Activated T-cell treated with anti-CD3 and anti-CD28 coated beads, Interleukin-2, amount 50 U/mL, for 24 hours (primary cell): Measurements from ENCODE around the gene TMCO6.
A peak's percentile ranks its signal among the peaks of the same experiment; 100 is the strongest.
"Not testable (repeated sequence)": the region's sequence is repeated elsewhere in the genome, so short reads cannot be mapped to it uniquely, and the experiment has no call there.

Source experiments
- DNase-seq: peaks from one replicate; pipeline ENCODE4 v3.0.0-alpha.2; 2020
- H3K27ac Mint-ChIP-seq: 2 replicates; pipeline ENCODE4 v1.8.0; 2020; ENCODE audit warnings: mild to moderate bottlenecking, mixed read lengths
- H3K27me3 Mint-ChIP-seq: 2 replicates; pipeline ENCODE4 v1.8.0; 2020; ENCODE audit warnings: mixed read lengths
- H3K36me3 Mint-ChIP-seq: 2 replicates; pipeline ENCODE4 v1.8.0; 2020; ENCODE audit warnings: low read depth, mixed read lengths
- H3K4me1 Mint-ChIP-seq: 2 replicates; pipeline ENCODE4 v1.8.0; 2020; ENCODE audit warnings: low read depth, mixed read lengths
- H3K4me3 Mint-ChIP-seq: 2 replicates; pipeline ENCODE4 v1.8.0; 2020; ENCODE audit warnings: mild to moderate bottlenecking, moderate library complexity, mixed read lengths
- H3K9me3 Mint-ChIP-seq: 2 replicates; pipeline ENCODE4 v1.8.0; 2020; ENCODE audit warnings: mixed read lengths

TMCO6 gene

GRCh38 chr5:140639148-140639981, at the start of gene TMCO6:
TMCO6 (plus strand) TSS chr5:140639451; CDS start chr5:140639528, 77 bp downstream.
- Mint-ChIP-seq H3K4me3 (peak within 1 kb of the TSS; percentile 86), H3K27me3 (no peaks in the 10 kb centered on the region), H3K36me3 (peaks cover 50% of the 10 kb centered on the region), H3K9me3 (no peaks in the 10 kb centered on the region), H3K27ac (peak within 1 kb of the TSS; percentile 94), H3K4me1 (peaks cover 53% of the 10 kb centered on the region)
- peak; percentile 96 for DNase-seq

GRCh38 chr5:140590861-140591260, 48.4 kb upstream of the TMCO6 start:
- H3K36me3 Mint-ChIP-seq = no peaks in the 10 kb centered on the region
- no peaks in the 10 kb centered on the region for H3K9me3 Mint-ChIP-seq
- H3K27me3 Mint-ChIP-seq = peaks cover 3% of the 10 kb centered on the region
- no peak overlapping the region for H3K4me3 Mint-ChIP-seq
- no peak for DNase-seq
- no peaks in the 10 kb centered on the region for H3K4me1 Mint-ChIP-seq
- no peak overlapping the region for H3K27ac Mint-ChIP-seq

- Mint-ChIP-seq H3K27me3 (peaks cover 6% of the 10 kb centered on the region), H3K4me1 (no peaks in the 10 kb centered on the region), H3K27ac (no peak overlapping the region), H3K4me3 (no peak overlapping the region), H3K36me3 (no peaks in the 10 kb centered on the region), H3K9me3 (no peaks in the 10 kb centered on the region)
- no peak for DNase-seq
Measured at GRCh38 chr5:140591747-140592372, 47.4 kb upstream of the TMCO6 start.

- H3K27me3 Mint-ChIP-seq, H3K4me1 Mint-ChIP-seq, H3K36me3 Mint-ChIP-seq, DNase-seq, H3K27ac Mint-ChIP-seq, H3K9me3 Mint-ChIP-seq: not testable (repeated sequence)
- peak overlapping the region; percentile 15 for H3K4me3 Mint-ChIP-seq
Measured at GRCh38 chr5:140593070-140593469, 46.2 kb upstream of the TMCO6 start.

- Mint-ChIP-seq H3K4me3 (no peak overlapping the region), H3K4me1 (no peaks in the 10 kb centered on the region), H3K9me3 (no peaks in the 10 kb centered on the region), H3K27ac (no peak overlapping the region), H3K36me3 (no peaks in the 10 kb centered on the region), H3K27me3 (peaks cover 6% of the 10 kb centered on the region)
- DNase-seq = no peak
Measured at GRCh38 chr5:140594169-140594568, 45.1 kb upstream of the TMCO6 start.

GRCh38 chr5:140595538-140596300, 43.5 kb upstream of the TMCO6 start:
- no peak for DNase-seq
- Mint-ChIP-seq H3K9me3 (no peaks in the 10 kb centered on the region), H3K27me3 (peaks cover 6% of the 10 kb centered on the region), H3K36me3 (no peaks in the 10 kb centered on the region), H3K4me3 (no peak overlapping the region), H3K27ac (no peak overlapping the region), H3K4me1 (no peaks in the 10 kb centered on the region)

GRCh38 chr5:140596321-140596741, 42.9 kb upstream of the TMCO6 start:
- no peaks in the 10 kb centered on the region for H3K36me3 Mint-ChIP-seq
- no peaks in the 10 kb centered on the region for H3K4me1 Mint-ChIP-seq
- H3K9me3 Mint-ChIP-seq = no peaks in the 10 kb centered on the region
- no peak for DNase-seq
- H3K4me3 Mint-ChIP-seq = no peak overlapping the region
- H3K27ac Mint-ChIP-seq = no peak overlapping the region
- peaks cover 6% of the 10 kb centered on the region for H3K27me3 Mint-ChIP-seq

GRCh38 chr5:140598836-140599235, 40.4 kb upstream of the TMCO6 start:
- H3K27me3 Mint-ChIP-seq = peaks cover 2% of the 10 kb centered on the region
- no peak for DNase-seq
- H3K4me3 Mint-ChIP-seq = no peak overlapping the region
- H3K4me1 Mint-ChIP-seq = no peaks in the 10 kb centered on the region
- H3K9me3 Mint-ChIP-seq = no peaks in the 10 kb centered on the region
- H3K27ac Mint-ChIP-seq = no peak overlapping the region
- no peaks in the 10 kb centered on the region for H3K36me3 Mint-ChIP-seq

GRCh38 chr5:140600096-140600495, 39.2 kb upstream of the TMCO6 start:
- no peaks in the 10 kb centered on the region for H3K9me3 Mint-ChIP-seq

GRCh38 chr5:140602147-140602546, 37.1 kb upstream of the TMCO6 start:
- Mint-ChIP-seq H3K4me3 (no peak overlapping the region), H3K4me1 (no peaks in the 10 kb centered on the region), H3K27ac (no peak overlapping the region)

More at GRCh38 chr5:140600096-140600495, 39.2 kb upstream of the TMCO6 start:
- Mint-ChIP-seq H3K27ac (no peak overlapping the region), H3K27me3 (peaks cover 2% of the 10 kb centered on the region), H3K36me3 (no peaks in the 10 kb centered on the region), H3K4me3 (no peak overlapping the region), H3K4me1 (no peaks in the 10 kb centered on the region)
- no peak for DNase-seq

GRCh38 chr5:140603446-140603698, 35.9 kb upstream of the TMCO6 start:
- not testable (repeated sequence) for H3K4me1 Mint-ChIP-seq, DNase-seq, H3K36me3 Mint-ChIP-seq, H3K9me3 Mint-ChIP-seq, H3K4me3 Mint-ChIP-seq, H3K27ac Mint-ChIP-seq, H3K27me3 Mint-ChIP-seq

More at GRCh38 chr5:140602147-140602546, 37.1 kb upstream of the TMCO6 start:
- no peaks in the 10 kb centered on the region for H3K9me3 Mint-ChIP-seq
- DNase-seq = no peak
- H3K36me3 Mint-ChIP-seq = no peaks in the 10 kb centered on the region
- no peaks in the 10 kb centered on the region for H3K27me3 Mint-ChIP-seq

- no peak overlapping the region for H3K4me3 Mint-ChIP-seq
- no peaks in the 10 kb centered on the region for H3K9me3 Mint-ChIP-seq
- DNase-seq = no peak
- no peaks in the 10 kb centered on the region for H3K4me1 Mint-ChIP-seq
- H3K27ac Mint-ChIP-seq = no peak overlapping the region
- H3K36me3 Mint-ChIP-seq = no peaks in the 10 kb centered on the region
- no peaks in the 10 kb centered on the region for H3K27me3 Mint-ChIP-seq
Measured at GRCh38 chr5:140603734-140604133, 35.5 kb upstream of the TMCO6 start.

- Mint-ChIP-seq H3K9me3 (no peaks in the 10 kb centered on the region), H3K27me3 (peaks cover 6% of the 10 kb centered on the region), H3K4me3 (no peak overlapping the region), H3K36me3 (no peaks in the 10 kb centered on the region), H3K4me1 (peaks cover 2% of the 10 kb centered on the region), H3K27ac (no peak overlapping the region)
- no peak for DNase-seq
Measured at GRCh38 chr5:140605879-140606278, 33.4 kb upstream of the TMCO6 start.

- H3K9me3 Mint-ChIP-seq = no peaks in the 10 kb centered on the region
- no peak for DNase-seq
- H3K4me1 Mint-ChIP-seq = peaks cover 8% of the 10 kb centered on the region
- no peak overlapping the region for H3K27ac Mint-ChIP-seq
- no peaks in the 10 kb centered on the region for H3K36me3 Mint-ChIP-seq
- H3K4me3 Mint-ChIP-seq = no peak overlapping the region
- peaks cover 16% of the 10 kb centered on the region for H3K27me3 Mint-ChIP-seq
Measured at GRCh38 chr5:140607031-140607430, 32.2 kb upstream of the TMCO6 start.

GRCh38 chr5:140608722-140609121, 30.5 kb upstream of the TMCO6 start:
- H3K27ac Mint-ChIP-seq = no peak overlapping the region
- H3K9me3 Mint-ChIP-seq = no peaks in the 10 kb centered on the region
- DNase-seq = no peak
- no peaks in the 10 kb centered on the region for H3K36me3 Mint-ChIP-seq
- H3K4me3 Mint-ChIP-seq = no peak overlapping the region
- peaks cover 12% of the 10 kb centered on the region for H3K4me1 Mint-ChIP-seq
- H3K27me3 Mint-ChIP-seq = peaks cover 25% of the 10 kb centered on the region
